Osteocyte (in vitro differentiated cells): ENCODE results near the gene PCDHB15. TPM values are rescaled to one million over a fixed set of nuclear protein-coding genes. Genes with fewer than 3 reads are reported as not detected.
"Not testable (repeated sequence)": the region's sequence is repeated elsewhere in the genome, so short reads cannot be mapped to it uniquely, and the experiment has no call there.

Source experiments
- DNase-seq: peaks from one replicate; pipeline ENCODE4 v3.0.0; 2021; ENCODE audit warnings: mixed read lengths; ENCODE audit not compliant: unreplicated experiment; ENCODE audit errors: extremely low spot score
- H3K27ac Mint-ChIP-seq: one replicate; pipeline ENCODE4 v1.8.0; 2021; ENCODE audit warnings: mild to moderate bottlenecking, mixed read lengths; ENCODE audit not compliant: unreplicated experiment
- H3K27me3 Mint-ChIP-seq: one replicate; pipeline ENCODE4 v1.8.0; 2021; ENCODE audit warnings: mixed read lengths; ENCODE audit not compliant: unreplicated experiment
- H3K36me3 Mint-ChIP-seq: one replicate; pipeline ENCODE4 v1.8.0; 2021; ENCODE audit warnings: mixed read lengths; ENCODE audit not compliant: unreplicated experiment
- H3K4me1 Mint-ChIP-seq: one replicate; pipeline ENCODE4 v1.8.0; 2021; ENCODE audit warnings: mixed read lengths; ENCODE audit not compliant: unreplicated experiment
- H3K4me3 Mint-ChIP-seq: one replicate; pipeline ENCODE4 v1.8.0; 2021; ENCODE audit warnings: mild to moderate bottlenecking, moderate library complexity, mixed read lengths; ENCODE audit not compliant: unreplicated experiment
- H3K9me3 Mint-ChIP-seq: one replicate; pipeline ENCODE4 v1.8.0; 2021; ENCODE audit warnings: mixed read lengths; ENCODE audit not compliant: unreplicated experiment
- total RNA-seq: library from RNA; stranded (reverse); gene quantifications from 2 replicates; pipeline ENCODE4 v1.2.1, GENCODE V29; 2021
- TF ChIP-seq, protein P1 (sequence below): fragments of 200-600 bp; sonication (generic); IDR thresholded peaks from 2 replicates; pipeline ENCODE4 v1.5.0; 2021; ENCODE audit warnings: antibody characterized with exemption, mild to moderate bottlenecking, moderate library complexity

The PCDHB15 gene
- total RNA-seq, 1 donor from 2014 or later, result 4.3 TPM

DNA sequence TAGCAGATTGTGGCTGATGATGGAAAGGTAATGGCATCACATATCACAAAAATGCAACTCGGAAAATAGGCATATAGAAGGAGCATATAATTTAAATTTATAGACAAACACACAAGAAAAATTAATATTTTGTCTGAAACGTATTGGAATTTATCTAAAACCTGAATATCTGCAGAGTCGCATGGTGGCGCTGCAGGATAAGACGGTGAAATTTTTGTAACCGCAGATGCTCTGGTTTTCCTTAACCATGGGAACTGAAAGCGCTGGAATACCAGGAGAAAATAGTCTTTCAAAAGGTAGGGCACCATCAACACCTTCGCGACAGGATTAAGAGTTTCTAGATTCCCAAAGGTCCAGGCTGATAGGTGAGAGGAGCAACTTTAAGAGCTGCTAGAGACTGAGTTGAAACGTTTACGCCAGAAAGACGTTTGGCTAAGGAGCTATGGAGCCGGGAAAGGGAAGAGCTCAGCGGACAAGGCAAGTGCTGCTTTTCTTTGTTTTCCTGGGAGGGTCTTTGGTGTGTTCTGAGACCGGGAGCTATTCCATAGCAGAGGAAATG, 11.0 kb upstream of the PCDHB15 start:
- Mint-ChIP-seq H3K4me1 (no peaks in the 10 kb centered on the region), H3K36me3 (peaks cover 14% of the 10 kb centered on the region), H3K27ac (no peak overlapping the region), H3K9me3 (peaks cover 43% of the 10 kb centered on the region), H3K4me3 (no peak overlapping the region), H3K27me3 (no peaks in the 10 kb centered on the region)
- DNase-seq, result no peak
- TF ChIP-seq, protein P1, sequence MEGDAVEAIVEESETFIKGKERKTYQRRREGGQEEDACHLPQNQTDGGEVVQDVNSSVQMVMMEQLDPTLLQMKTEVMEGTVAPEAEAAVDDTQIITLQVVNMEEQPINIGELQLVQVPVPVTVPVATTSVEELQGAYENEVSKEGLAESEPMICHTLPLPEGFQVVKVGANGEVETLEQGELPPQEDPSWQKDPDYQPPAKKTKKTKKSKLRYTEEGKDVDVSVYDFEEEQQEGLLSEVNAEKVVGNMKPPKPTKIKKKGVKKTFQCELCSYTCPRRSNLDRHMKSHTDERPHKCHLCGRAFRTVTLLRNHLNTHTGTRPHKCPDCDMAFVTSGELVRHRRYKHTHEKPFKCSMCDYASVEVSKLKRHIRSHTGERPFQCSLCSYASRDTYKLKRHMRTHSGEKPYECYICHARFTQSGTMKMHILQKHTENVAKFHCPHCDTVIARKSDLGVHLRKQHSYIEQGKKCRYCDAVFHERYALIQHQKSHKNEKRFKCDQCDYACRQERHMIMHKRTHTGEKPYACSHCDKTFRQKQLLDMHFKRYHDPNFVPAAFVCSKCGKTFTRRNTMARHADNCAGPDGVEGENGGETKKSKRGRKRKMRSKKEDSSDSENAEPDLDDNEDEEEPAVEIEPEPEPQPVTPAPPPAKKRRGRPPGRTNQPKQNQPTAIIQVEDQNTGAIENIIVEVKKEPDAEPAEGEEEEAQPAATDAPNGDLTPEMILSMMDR, result no peak

- not testable (repeated sequence) for H3K4me1 Mint-ChIP-seq, H3K27me3 Mint-ChIP-seq, H3K4me3 Mint-ChIP-seq, DNase-seq, H3K27ac Mint-ChIP-seq
- peaks cover 14% of the 10 kb centered on the region for H3K36me3 Mint-ChIP-seq
- H3K9me3 Mint-ChIP-seq, result peaks cover 49% of the 10 kb centered on the region
Observed at GRCh38 chr5:141235922-141236321, 9.3 kb upstream of the PCDHB15 start.

GRCh38 chr5:141236516-141237313, 8.5 kb upstream of the PCDHB15 start:
- no peak for DNase-seq
- H3K9me3 Mint-ChIP-seq, result peaks cover 43% of the 10 kb centered on the region
- H3K36me3 Mint-ChIP-seq, result peaks cover 13% of the 10 kb centered on the region
- no peaks in the 10 kb centered on the region for H3K27me3 Mint-ChIP-seq
- H3K4me3 Mint-ChIP-seq, result no peak overlapping the region
- TF ChIP-seq, protein P1, result no peak
- no peak overlapping the region for H3K27ac Mint-ChIP-seq
- no peaks in the 10 kb centered on the region for H3K4me1 Mint-ChIP-seq

DNA sequence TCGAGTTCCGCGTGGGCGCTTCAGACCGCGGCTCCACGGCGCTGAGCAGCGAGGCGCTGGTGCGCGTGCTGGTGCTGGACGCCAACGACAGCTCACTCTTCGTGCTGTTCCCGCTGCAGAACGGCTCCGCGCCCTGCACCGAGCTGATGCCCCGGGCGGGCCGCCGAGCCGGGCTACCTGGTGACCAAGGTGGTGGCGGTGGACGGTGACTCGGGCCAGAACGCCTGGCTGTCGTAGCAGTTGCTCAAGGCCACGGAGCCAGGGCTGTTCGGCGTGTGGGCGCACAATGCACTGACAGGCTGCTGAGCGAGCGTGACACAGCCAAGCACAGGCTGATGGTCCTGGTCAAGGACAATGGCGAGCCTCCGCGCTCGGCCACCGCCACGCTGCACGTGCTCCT, 3.7 kb upstream of the PCDHB15 start:
- H3K36me3 Mint-ChIP-seq, result peaks cover 15% of the 10 kb centered on the region
- H3K27me3 Mint-ChIP-seq, result no peaks in the 10 kb centered on the region
- no peak for DNase-seq
- TF ChIP-seq, protein P1, result no peak
- no peaks in the 10 kb centered on the region for H3K4me1 Mint-ChIP-seq
- H3K4me3 Mint-ChIP-seq, result no peak overlapping the region
- no peak overlapping the region for H3K27ac Mint-ChIP-seq
- peaks cover 54% of the 10 kb centered on the region for H3K9me3 Mint-ChIP-seq

- not testable (repeated sequence) for H3K4me3 Mint-ChIP-seq, DNase-seq, H3K27me3 Mint-ChIP-seq, H3K27ac Mint-ChIP-seq, H3K4me1 Mint-ChIP-seq
- Mint-ChIP-seq H3K36me3 (peaks cover 20% of the 10 kb centered on the region), H3K9me3 (peaks cover 54% of the 10 kb centered on the region)
Observed at GRCh38 chr5:141246971-141247370, 1.8 kb downstream of the PCDHB15 start.

- Mint-ChIP-seq H3K9me3 (peaks cover 53% of the 10 kb centered on the region), H3K36me3 (peaks cover 19% of the 10 kb centered on the region)
- H3K27ac Mint-ChIP-seq, DNase-seq, H3K4me3 Mint-ChIP-seq, H3K4me1 Mint-ChIP-seq, H3K27me3 Mint-ChIP-seq: not testable (repeated sequence)
Observed at GRCh38 chr5:141247434-141247833, 2.2 kb downstream of the PCDHB15 start.
